Measurements from ENCODE around the gene TNRC6C. TPM values are rescaled to one million over a fixed set of nuclear protein-coding genes. Genes with fewer than 3 reads are reported as not detected.
"Not testable (repeated sequence)": the region's sequence is repeated elsewhere in the genome, so short reads cannot be mapped to it uniquely, and the experiment has no call there.

The TNRC6C gene
- total and polyA plus RNA-seq, 12 donors = 2.2 to 31.4 (median 24.2) TPM

DNA sequence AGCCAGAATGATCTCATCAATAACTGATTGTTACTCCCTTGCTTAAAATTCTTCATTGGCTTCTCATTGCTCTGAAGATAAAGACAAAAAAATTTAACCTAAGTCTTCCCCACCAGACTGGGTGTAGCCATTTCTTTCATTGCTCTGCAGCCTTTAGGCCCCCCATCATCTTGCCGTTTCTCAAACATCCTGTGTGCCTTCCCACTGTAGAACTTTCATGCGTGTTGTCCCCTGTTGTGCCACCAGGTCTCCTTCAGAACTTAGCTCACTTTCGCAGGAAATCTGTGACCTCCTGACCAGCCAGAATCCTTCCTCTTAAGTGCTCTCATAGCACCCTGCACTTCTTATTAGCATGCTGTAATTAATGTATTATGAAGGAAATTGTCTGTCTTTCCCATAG lies 31.8 kb downstream of the TNRC6C start:
- no peaks in the 10 kb centered on the region for H3K9me3 ChIP-seq
- no peaks in the 10 kb centered on the region for H3K27me3 ChIP-seq
- ATAC-seq (no peak), DNase-seq (no peak)
- no peak overlapping the region for H3K27ac ChIP-seq
- 90 to 95% methylated on average over 3 of the region's 3 CpGs for WGBS, 2 donors
- TF ChIP-seq, protein P1, sequence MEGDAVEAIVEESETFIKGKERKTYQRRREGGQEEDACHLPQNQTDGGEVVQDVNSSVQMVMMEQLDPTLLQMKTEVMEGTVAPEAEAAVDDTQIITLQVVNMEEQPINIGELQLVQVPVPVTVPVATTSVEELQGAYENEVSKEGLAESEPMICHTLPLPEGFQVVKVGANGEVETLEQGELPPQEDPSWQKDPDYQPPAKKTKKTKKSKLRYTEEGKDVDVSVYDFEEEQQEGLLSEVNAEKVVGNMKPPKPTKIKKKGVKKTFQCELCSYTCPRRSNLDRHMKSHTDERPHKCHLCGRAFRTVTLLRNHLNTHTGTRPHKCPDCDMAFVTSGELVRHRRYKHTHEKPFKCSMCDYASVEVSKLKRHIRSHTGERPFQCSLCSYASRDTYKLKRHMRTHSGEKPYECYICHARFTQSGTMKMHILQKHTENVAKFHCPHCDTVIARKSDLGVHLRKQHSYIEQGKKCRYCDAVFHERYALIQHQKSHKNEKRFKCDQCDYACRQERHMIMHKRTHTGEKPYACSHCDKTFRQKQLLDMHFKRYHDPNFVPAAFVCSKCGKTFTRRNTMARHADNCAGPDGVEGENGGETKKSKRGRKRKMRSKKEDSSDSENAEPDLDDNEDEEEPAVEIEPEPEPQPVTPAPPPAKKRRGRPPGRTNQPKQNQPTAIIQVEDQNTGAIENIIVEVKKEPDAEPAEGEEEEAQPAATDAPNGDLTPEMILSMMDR (IDR thresholded peaks at IDR 0.05) = no peak
- peaks cover 0 to 38% (median 14%) of the 10 kb centered on the region in 9 donors for H3K4me1 ChIP-seq
- no peak overlapping the region for H3K4me3 ChIP-seq
- intact Hi-C loops (cut with DNase I) = no loop called here
- no peaks in the 10 kb centered on the region for H3K36me3 ChIP-seq

DNA sequence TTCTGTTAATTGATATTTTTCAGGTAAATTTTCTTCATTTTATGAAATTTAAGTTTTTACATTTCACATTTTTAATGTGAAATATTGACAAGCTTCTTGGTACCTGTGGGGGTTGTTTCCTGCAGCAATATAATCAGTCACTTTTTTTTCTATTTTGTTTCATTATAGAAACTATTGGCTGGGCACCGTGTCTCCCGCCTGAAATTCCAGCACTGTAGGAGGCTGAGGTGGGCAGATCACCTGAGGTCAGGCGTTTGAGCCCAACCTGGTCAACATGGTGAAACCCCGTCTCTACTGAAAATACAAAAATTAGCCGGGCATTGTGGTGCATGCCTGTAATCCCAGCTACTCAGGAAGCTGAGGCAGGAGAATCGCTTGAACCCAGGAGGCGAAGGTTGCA lies 35.2 kb downstream of the TNRC6C start:
- intact Hi-C loops (cut with DNase I); H3K9me3 ChIP-seq; H3K27ac ChIP-seq; ATAC-seq; H3K27me3 ChIP-seq; H3K4me3 ChIP-seq; DNase-seq; H3K36me3 ChIP-seq: not testable (repeated sequence)
- H3K4me1 ChIP-seq = peaks cover 4 to 55% (median 31%) of the 10 kb centered on the region in 9 donors
- WGBS, 2 donors = 95 to 97% methylated on average over 7 of the region's 7 CpGs

DNA sequence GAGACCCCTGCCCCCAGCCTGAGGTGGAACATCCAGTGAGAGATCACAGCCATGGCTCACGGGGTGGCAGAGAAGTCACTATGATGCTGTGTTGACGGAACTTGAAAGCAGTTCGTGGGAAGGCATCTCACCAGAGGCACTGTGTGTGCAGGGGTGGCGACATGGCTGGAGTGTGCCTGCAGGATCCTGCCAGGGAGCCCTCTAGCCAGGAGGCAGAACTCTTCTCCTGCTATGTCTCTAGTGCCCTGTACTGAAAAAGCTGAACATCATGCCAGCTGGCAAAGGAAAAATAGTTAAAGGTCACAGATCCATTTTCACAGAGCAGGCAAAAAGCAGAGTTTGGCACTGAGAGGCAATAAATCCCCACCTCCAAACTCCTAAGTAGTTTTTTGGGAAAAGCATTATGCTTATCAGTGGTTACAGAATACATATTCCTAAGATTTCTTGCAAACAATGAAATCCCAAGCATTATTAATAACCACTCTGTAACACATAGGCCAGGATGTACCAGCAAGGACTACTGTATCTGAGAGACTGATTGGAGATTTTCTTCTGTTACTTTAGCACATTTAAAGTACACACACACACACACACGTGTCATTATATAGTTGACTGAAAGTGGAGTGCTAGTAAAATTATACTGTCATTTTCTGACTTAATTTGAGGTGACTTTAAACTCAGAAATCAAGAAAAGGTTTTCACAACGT lies 36.8 kb downstream of the TNRC6C start:
- Histone ChIP-seq H3K4me1 (peaks cover 8 to 59% (median 38%) of the 10 kb centered on the region in 9 donors), H3K4me3 (no peak overlapping the region)
- intact Hi-C loops (cut with DNase I) = loop anchor here in 4 of 10 donors (5.0 kb wide), 2 partner anchors 33 to 38 kb away; partner anchors contain the start of gene TNRC6C (in 1 of the 4)

DNA sequence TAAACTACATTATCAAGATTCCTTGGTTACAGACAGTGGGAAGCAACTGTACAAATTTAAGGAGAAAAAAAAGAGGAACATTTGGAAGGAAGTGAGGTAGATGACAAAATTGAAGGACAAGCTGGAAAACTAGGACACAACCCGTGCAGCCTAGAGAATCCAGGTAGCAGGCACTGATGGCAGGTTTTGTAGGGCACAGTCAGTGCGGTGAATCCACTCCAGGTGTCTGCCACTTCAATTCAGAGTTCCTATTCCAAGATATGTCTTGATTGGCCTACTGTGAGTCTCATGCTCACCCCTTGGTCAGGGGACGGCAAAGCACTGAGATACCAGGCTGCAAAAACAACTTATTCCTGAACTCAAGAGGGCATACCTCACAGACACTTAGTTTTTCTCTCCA lies 37.8 kb downstream of the TNRC6C start:
- no peaks in the 10 kb centered on the region for H3K36me3 ChIP-seq
- no peak overlapping the region for H3K4me3 ChIP-seq
- TF ChIP-seq, protein P1 (IDR thresholded peaks at IDR 0.05) = no peak
- H3K9me3 ChIP-seq = no peaks in the 10 kb centered on the region
- no peaks in the 10 kb centered on the region for H3K27me3 ChIP-seq
- ATAC-seq (no peak), DNase-seq (no peak)
- 59 to 72% methylated on average over 3 of the region's 3 CpGs for WGBS, 2 donors
- intact Hi-C loops (cut with DNase I) = loop anchor here in 4 of 10 donors (5.0 kb wide), 2 partner anchors 34 to 39 kb away; partner anchors contain the start of gene TNRC6C (in 1 of the 4)
- peaks cover 8 to 69% (median 47%) of the 10 kb centered on the region in 9 donors for H3K4me1 ChIP-seq
- H3K27ac ChIP-seq = peak overlapping the region in 9 of 10 donors; percentile 15 to 68 (median 52)

More for the DNA sequence above, 36.8 kb downstream of the TNRC6C start:
- 48 to 53% methylated on average over 6 of the region's 6 CpGs for WGBS, 2 donors
- ATAC-seq (peak; percentile 89 to 99 (median 95)), DNase-seq (peak; percentile 62 to 65)
- Histone ChIP-seq H3K9me3 (no peaks in the 10 kb centered on the region), H3K27ac (peak overlapping the region in 9 of 10 donors; percentile 24 to 68 (median 52)), H3K27me3 (no peaks in the 10 kb centered on the region), H3K36me3 (no peaks in the 10 kb centered on the region)
- TF ChIP-seq, protein P1 (IDR thresholded peaks at IDR 0.05) = peak in 2 of 9 donors; percentile 11 to 14

All from heart right ventricle (tissue), 16 donors.